Hepatocyte (in vitro differentiated cells): ENCODE measurements around the gene APBB1IP. TPM values are rescaled to one million over a fixed set of nuclear protein-coding genes. Genes with fewer than 3 reads are reported as not detected.

Experiments used
- DNase-seq: peaks from one replicate; pipeline ENCODE4 v3.0.0-alpha.2; 2016; ENCODE audit warnings: low spot score
- H2AFZ ChIP-seq: fragments of 200-600 bp; sonication (generic); 2 replicates; pipeline ENCODE4 v1.6.0; 2016; ENCODE audit warnings: antibody characterized with exemption, mild to moderate bottlenecking
- H3K27ac ChIP-seq: fragments of 200-600 bp; sonication (generic); 2 replicates; pipeline ENCODE4 v1.5.1; 2016; ENCODE audit warnings: mild to moderate bottlenecking
- H3K27me3 ChIP-seq: fragments of 200-600 bp; sonication (generic); 2 replicates; pipeline ENCODE4 v1.6.1; 2016
- H3K36me3 ChIP-seq: fragments of 200-600 bp; sonication (generic); replicated peaks from 2 replicates; pipeline ENCODE4 v1.5.1; 2016; ENCODE audit warnings: low read depth; ENCODE audit not compliant: insufficient read depth
- H3K4me1 ChIP-seq: fragments of 200-600 bp; sonication (generic); 2 replicates; pipeline ENCODE4 v1.5.1; 2016; ENCODE audit warnings: mild to moderate bottlenecking, moderate library complexity; ENCODE audit not compliant: insufficient read depth
- H3K4me2 ChIP-seq: fragments of 200-600 bp; sonication (generic); 2 replicates; pipeline ENCODE4 v1.6.0; 2016
- H3K4me3 ChIP-seq: fragments of 200-600 bp; sonication (generic); 2 replicates; pipeline ENCODE4 v1.5.1; 2016; ENCODE audit warnings: mild to moderate bottlenecking
- H3K79me2 ChIP-seq: fragments of 200-600 bp; sonication (generic); 2 replicates; pipeline ENCODE4 v1.6.0; 2017; ENCODE audit warnings: mild to moderate bottlenecking
- H3K9me2 ChIP-seq: fragments of 200-600 bp; sonication (generic); replicated peaks from 2 replicates; pipeline ENCODE4 v1.6.0; 2017; ENCODE audit warnings: mild to moderate bottlenecking; ENCODE audit not compliant: insufficient read depth
- H3K9me3 ChIP-seq: fragments of 200-600 bp; sonication (generic); 2 replicates; pipeline ENCODE4 v1.5.1; 2016; ENCODE audit warnings: low read depth, mild to moderate bottlenecking
- H4K20me1 ChIP-seq: fragments of 200-600 bp; sonication (generic); 2 replicates; pipeline ENCODE4 v1.6.0; 2016; ENCODE audit warnings: mild to moderate bottlenecking; ENCODE audit not compliant: insufficient read depth, poor library complexity, severe bottlenecking
- CTCF ChIP-seq: fragments of 200-600 bp; sonication (generic); IDR thresholded peaks from 2 replicates; pipeline ENCODE4 v1.5.1; 2016; ENCODE audit warnings: antibody characterized with exemption, mild to moderate bottlenecking; ENCODE audit not compliant: poor library complexity
- EZH2 ChIP-seq: fragments of 200-600 bp; sonication (generic); IDR thresholded peaks from 2 replicates; pipeline ENCODE4 v1.6.1; 2016; ENCODE audit warnings: antibody characterized with exemption, mild to moderate bottlenecking, borderline replicate concordance
- EZH2phosphoT487 ChIP-seq: fragments of 200-600 bp; sonication (generic); IDR thresholded peaks from one replicate; pipeline ENCODE4 v1.6.1; 2018; ENCODE audit warnings: antibody characterized with exemption, mild to moderate bottlenecking, low read depth, moderate library complexity; ENCODE audit not compliant: unreplicated experiment, severe bottlenecking
- WGBS: methylation state at CpG from one replicate; pipeline ENCODE4 v1.1.6; 2016; ENCODE audit warnings: low lambda C conversion rate; ENCODE audit errors: missing lambda C conversion rate; 5-methylcytosine and 5-hydroxymethylcytosine counted together
- polyA plus RNA-seq: library from polyadenylated mRNA; unstranded; fragments of >200 nt; fragmentation: Nextera tagmentation; extraction: Ambion mirVana; gene quantifications from 2 replicates; pipeline ENCODE4 v1.2.1, GENCODE V29; 2016
- total RNA-seq: library from RNA; depleted of rRNA; stranded (reverse); fragments of >200 nt; gene quantifications from 2 replicates; pipeline ENCODE4 v1.2.3, GENCODE V29; 2014

Gene APBB1IP
- total and polyA plus RNA-seq, 2 experiments from 2014 or later: 1.1 to 1.8 TPM

DNA sequence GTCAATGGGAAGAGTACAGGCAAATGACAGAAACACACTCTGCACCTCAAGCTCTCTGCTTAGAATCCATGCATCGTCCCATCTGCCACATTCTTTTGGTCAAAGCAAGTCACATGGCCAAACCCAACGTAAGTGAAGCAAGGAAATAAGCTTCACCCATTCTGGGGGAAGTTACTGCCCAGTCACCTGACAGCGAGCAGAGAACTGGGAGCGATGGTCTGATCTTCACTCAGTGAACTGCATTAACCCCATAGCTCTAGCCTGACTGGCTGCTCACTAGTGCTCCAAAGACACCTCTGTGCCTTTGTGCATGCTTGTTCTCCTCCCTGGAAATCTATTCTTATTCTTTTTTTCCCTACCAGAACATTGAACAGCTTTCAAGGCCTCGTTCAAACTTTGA, 89.9 kb downstream of the APBB1IP start:
- no peaks in the 10 kb centered on the region for H3K9me3 ChIP-seq
- no peak overlapping the region for H2AFZ ChIP-seq
- H3K4me1 ChIP-seq: no peaks in the 10 kb centered on the region
- DNase-seq: no peak
- H3K4me3 ChIP-seq: no peak overlapping the region
- no peak overlapping the region for H3K4me2 ChIP-seq
- no peaks in the 10 kb centered on the region for H3K27me3 ChIP-seq
- TF ChIP-seq CTCF (no peak), EZH2 (no peak), EZH2phosphoT487 (no peak)
- H3K79me2 ChIP-seq: no peaks in the 10 kb centered on the region
- WGBS: 94% methylated on average over 5 of the region's 5 CpGs
- no peaks in the 10 kb centered on the region for H4K20me1 ChIP-seq
- no peak overlapping the region for H3K27ac ChIP-seq
- H3K36me3 ChIP-seq: no peaks in the 10 kb centered on the region
- H3K9me2 ChIP-seq: no peaks in the 10 kb centered on the region

DNA sequence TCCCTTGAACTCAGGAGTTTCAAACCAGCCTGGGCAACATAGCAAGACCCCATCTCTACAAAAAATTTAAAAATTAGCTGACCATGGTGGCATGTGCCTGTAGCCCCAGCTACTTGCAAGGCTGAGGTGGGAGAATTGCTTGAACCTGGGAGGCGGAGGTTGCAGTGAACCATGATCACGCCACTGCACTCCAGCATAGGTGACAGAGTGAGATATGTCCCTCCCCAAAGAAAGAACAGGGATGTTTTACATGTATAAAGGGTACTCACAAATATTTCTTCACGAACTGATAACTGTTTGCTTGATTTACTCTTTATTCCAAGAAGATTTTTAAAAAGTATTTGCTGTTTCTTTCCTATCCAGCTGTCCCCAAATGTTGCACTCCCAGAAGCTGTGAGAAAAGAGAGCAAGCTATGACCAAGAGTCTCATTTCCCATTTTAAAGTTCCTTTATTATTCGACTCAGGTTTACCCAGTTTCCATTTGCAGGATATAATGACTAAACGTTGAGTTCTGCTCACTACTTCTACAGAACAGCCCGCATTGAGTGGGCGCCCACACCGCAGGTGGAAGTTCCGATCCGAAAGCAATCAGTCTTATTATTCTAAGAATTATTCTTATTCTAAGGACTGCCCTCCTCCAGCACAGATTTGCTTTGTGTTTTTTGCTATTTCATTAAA, 90.7 kb downstream of the APBB1IP start:
- H3K4me2 ChIP-seq: no peak overlapping the region

DNA sequence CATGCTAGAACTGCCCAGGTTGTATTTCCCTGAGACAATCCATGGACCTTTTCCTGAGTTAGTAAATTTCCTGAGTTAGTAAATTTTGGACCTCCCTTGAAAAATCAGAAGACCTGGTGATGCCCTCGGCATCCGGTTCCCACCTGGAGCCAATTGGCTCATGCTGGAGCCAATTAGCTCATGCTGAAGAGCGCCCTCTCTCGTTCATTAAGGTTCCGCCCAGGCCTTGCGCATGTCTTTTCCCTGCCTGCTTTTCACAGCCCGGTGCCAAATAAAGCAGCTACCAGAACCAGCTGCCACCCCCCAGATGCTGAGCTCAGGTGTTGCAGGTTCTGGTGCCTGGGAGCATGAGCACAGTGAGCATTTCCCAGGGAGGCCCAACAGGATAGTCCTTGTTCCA, 96.2 kb downstream of the APBB1IP start:
- H3K9me3 ChIP-seq: no peaks in the 10 kb centered on the region
- no peaks in the 10 kb centered on the region for H3K36me3 ChIP-seq
- no peak overlapping the region for H3K4me2 ChIP-seq
- H3K4me1 ChIP-seq: no peaks in the 10 kb centered on the region
- H3K79me2 ChIP-seq: no peaks in the 10 kb centered on the region
- no peaks in the 10 kb centered on the region for H4K20me1 ChIP-seq
- no peak overlapping the region for H2AFZ ChIP-seq
- no peaks in the 10 kb centered on the region for H3K27me3 ChIP-seq
- no peak for DNase-seq
- no peak overlapping the region for H3K4me3 ChIP-seq
- no peaks in the 10 kb centered on the region for H3K9me2 ChIP-seq
- WGBS: 75% methylated on average over 7 of the region's 7 CpGs
- H3K27ac ChIP-seq: no peak overlapping the region
- TF ChIP-seq EZH2: no peak
- no peak for TF ChIP-seq EZH2phosphoT487
- no peak for TF ChIP-seq CTCF

More for the DNA sequence above, 90.7 kb downstream of the APBB1IP start:
- no peaks in the 10 kb centered on the region for H3K27me3 ChIP-seq
- H2AFZ ChIP-seq: no peak overlapping the region
- no peaks in the 10 kb centered on the region for H3K9me3 ChIP-seq
- no peaks in the 10 kb centered on the region for H3K36me3 ChIP-seq
- H3K4me3 ChIP-seq: no peak overlapping the region
- H3K79me2 ChIP-seq: no peaks in the 10 kb centered on the region
- 95% methylated on average over 10 of the region's 10 CpGs for WGBS
- no peaks in the 10 kb centered on the region for H4K20me1 ChIP-seq
- no peaks in the 10 kb centered on the region for H3K4me1 ChIP-seq
- no peak overlapping the region for H3K27ac ChIP-seq
- no peak for DNase-seq
- TF ChIP-seq EZH2phosphoT487 (no peak), CTCF (no peak), EZH2 (no peak)
- no peaks in the 10 kb centered on the region for H3K9me2 ChIP-seq

GRCh38 chr10:26540601-26541000, 102.5 kb downstream of the APBB1IP start:
- Histone ChIP-seq H2AFZ (no peak overlapping the region), H3K27ac (no peak overlapping the region), H4K20me1 (no peaks in the 10 kb centered on the region), H3K9me2 (no peaks in the 10 kb centered on the region), H3K4me2 (no peak overlapping the region), H3K79me2 (no peaks in the 10 kb centered on the region), H3K4me3 (no peak overlapping the region), H3K9me3 (no peaks in the 10 kb centered on the region), H3K4me1 (no peaks in the 10 kb centered on the region), H3K36me3 (no peaks in the 10 kb centered on the region), H3K27me3 (no peaks in the 10 kb centered on the region)
- DNase-seq: no peak
- TF ChIP-seq EZH2 (no peak), CTCF (no peak)
- 50% methylated on average over 5 of the region's 5 CpGs for WGBS
